ENCODE measurements around the gene PRH2. TPM values are rescaled to one million over a fixed set of nuclear protein-coding genes. Genes with fewer than 3 reads are reported as not detected.

PRH2 gene
- total and polyA plus RNA-seq, 9 donors, result 0.28 to 0.95 (median 0.43) TPM; not detected in 6

GRCh38 chr12:10936506-10936905 is 7.5 kb downstream of the PRH2 start:
- TF ChIP-seq, protein P1, sequence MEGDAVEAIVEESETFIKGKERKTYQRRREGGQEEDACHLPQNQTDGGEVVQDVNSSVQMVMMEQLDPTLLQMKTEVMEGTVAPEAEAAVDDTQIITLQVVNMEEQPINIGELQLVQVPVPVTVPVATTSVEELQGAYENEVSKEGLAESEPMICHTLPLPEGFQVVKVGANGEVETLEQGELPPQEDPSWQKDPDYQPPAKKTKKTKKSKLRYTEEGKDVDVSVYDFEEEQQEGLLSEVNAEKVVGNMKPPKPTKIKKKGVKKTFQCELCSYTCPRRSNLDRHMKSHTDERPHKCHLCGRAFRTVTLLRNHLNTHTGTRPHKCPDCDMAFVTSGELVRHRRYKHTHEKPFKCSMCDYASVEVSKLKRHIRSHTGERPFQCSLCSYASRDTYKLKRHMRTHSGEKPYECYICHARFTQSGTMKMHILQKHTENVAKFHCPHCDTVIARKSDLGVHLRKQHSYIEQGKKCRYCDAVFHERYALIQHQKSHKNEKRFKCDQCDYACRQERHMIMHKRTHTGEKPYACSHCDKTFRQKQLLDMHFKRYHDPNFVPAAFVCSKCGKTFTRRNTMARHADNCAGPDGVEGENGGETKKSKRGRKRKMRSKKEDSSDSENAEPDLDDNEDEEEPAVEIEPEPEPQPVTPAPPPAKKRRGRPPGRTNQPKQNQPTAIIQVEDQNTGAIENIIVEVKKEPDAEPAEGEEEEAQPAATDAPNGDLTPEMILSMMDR (IDR thresholded peaks at IDR 0.05), result no peak
- TF ChIP-seq POLR2A (IDR thresholded peaks at IDR 0.05) (no peak), EP300 (IDR thresholded peaks at IDR 0.05) (no peak)
- no peak overlapping the region for H3K4me3 ChIP-seq
- no peaks in the 10 kb centered on the region for H3K36me3 ChIP-seq
- WGBS, 3 donors, result 90 to 96% (median 93%) methylated on average over 1 of the region's 1 CpG
- no peaks in the 10 kb centered on the region for H3K4me1 ChIP-seq (ENCODE audit: insufficient read depth)
- no peak overlapping the region for H3K27ac ChIP-seq
- no peaks in the 10 kb centered on the region for H3K27me3 ChIP-seq
- DNase-seq, result no peak
- H3K9me3 ChIP-seq, result no peaks in the 10 kb centered on the region
- intact Hi-C loops (cut with DNase I), result no loop called here

DNA sequence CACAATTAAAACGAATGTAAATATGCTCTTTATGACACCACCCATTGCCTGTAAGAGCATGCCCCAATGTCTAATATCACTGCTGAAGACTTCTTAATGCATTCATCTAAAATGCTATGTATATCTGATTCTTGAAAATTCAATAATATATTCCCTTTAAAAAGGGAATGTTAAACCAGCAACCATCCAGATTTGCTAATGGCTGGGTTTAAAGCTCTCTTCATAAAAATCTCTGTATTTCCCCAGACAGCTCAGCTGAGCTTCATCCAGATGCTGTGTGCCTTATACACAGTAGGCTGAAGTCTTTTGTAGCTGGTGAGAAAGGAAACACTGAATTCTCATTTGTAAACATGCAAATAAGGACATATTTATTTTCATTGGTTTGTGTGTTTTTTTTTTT is 10.1 kb downstream of the PRH2 start, which contains the start of gene TAS2R14:
Gene TAS2R14 (minus strand): TSS at position 101 of the 400 bp plus-strand sequence. CDS start 56 bp downstream, at position 45.
- DNase-seq, result no peak
- intact Hi-C loops (cut with DNase I), result no loop called here

DNA sequence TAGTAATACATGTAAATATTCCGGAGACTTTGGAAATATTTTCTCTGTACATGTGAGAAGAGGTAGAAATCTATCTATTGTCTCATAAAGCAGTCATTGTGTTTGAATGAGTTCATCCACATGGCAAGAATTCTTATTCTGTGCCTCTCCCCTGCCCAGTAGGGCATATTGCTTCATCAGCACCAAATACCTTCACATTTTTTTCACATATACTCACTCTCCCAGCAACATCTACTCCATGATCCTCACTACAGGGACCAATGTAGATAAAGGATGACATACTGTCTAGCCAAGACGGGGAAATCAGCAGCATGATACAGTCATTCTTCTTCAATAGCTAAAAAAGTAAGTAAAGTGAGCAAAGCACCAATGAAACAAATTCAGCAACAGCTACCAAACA is 11.4 kb downstream of the PRH2 start:
- H3K4me1 ChIP-seq (ENCODE audit: insufficient read depth), result no peaks in the 10 kb centered on the region
- H3K36me3 ChIP-seq, result no peaks in the 10 kb centered on the region
- H3K9me3 ChIP-seq, result no peaks in the 10 kb centered on the region
- TF ChIP-seq, protein P1 (IDR thresholded peaks at IDR 0.05), result no peak
- TF ChIP-seq POLR2A (IDR thresholded peaks at IDR 0.05) (no peak), EP300 (IDR thresholded peaks at IDR 0.05) (no peak)
- no peak overlapping the region for H3K4me3 ChIP-seq
- DNase-seq, result no peak
- intact Hi-C loops (cut with DNase I), result no loop called here
- 85 to 92% (median 91%) methylated on average over 2 of the region's 2 CpGs for WGBS, 3 donors
- no peak overlapping the region for H3K27ac ChIP-seq
- H3K27me3 ChIP-seq, result no peaks in the 10 kb centered on the region

More for the DNA sequence above, 10.1 kb downstream of the PRH2 start, which contains the start of gene TAS2R14:
- H3K27ac ChIP-seq, result no peak within 1 kb of the TSS
- H3K27me3 ChIP-seq, result no peaks in the 10 kb centered on the region
- no peak within 1 kb of the TSS for H3K4me3 ChIP-seq
- WGBS, 3 donors, result 72 to 87% (median 74%) methylated on average over 1 of the region's 1 CpG
- TF ChIP-seq POLR2A (IDR thresholded peaks at IDR 0.05) (no peak), EP300 (IDR thresholded peaks at IDR 0.05) (no peak)
- TF ChIP-seq, protein P1 (IDR thresholded peaks at IDR 0.05), result no peak
- H3K36me3 ChIP-seq, result no peaks in the 10 kb centered on the region
- no peaks in the 10 kb centered on the region for H3K4me1 ChIP-seq (ENCODE audit: insufficient read depth)
- H3K9me3 ChIP-seq, result no peaks in the 10 kb centered on the region

DNA sequence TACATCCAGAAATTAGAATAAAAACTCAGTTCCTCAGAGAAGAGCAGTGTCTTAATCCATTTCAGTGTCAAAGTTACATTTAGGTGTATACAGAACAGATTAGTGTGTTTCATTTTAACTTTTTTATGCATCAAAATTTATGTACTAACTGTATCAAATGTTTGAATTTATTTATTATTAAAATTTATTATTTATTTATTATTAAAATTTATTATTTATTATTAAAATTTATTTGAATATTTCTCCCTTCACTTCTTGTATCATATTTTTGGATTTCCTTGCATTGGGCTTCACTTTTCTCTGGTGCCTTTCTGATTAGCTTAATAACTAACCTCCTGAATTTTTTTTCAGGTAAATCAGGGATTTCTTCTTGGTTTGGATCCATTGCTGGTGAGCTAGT is 12.3 kb downstream of the PRH2 start:
- no peak overlapping the region for H3K27ac ChIP-seq
- intact Hi-C loops (cut with DNase I), result no loop called here
- TF ChIP-seq POLR2A (IDR thresholded peaks at IDR 0.05) (no peak), EP300 (IDR thresholded peaks at IDR 0.05) (no peak)
- TF ChIP-seq, protein P1 (IDR thresholded peaks at IDR 0.05), result no peak
- no peaks in the 10 kb centered on the region for H3K27me3 ChIP-seq
- no peak overlapping the region for H3K4me3 ChIP-seq
- H3K4me1 ChIP-seq (ENCODE audit: insufficient read depth), result no peaks in the 10 kb centered on the region
- no peak for DNase-seq
- H3K9me3 ChIP-seq, result no peaks in the 10 kb centered on the region
- no peaks in the 10 kb centered on the region for H3K36me3 ChIP-seq
